ENCODE results near the gene CLEC17A.

GRCh38 chr19:14654786-14655560, 72.1 kb downstream of the CLEC17A start:
- no peak for TF ChIP-seq POLR2A (IDR thresholded peaks at IDR 0.05)
- TF ChIP-seq, protein P1, sequence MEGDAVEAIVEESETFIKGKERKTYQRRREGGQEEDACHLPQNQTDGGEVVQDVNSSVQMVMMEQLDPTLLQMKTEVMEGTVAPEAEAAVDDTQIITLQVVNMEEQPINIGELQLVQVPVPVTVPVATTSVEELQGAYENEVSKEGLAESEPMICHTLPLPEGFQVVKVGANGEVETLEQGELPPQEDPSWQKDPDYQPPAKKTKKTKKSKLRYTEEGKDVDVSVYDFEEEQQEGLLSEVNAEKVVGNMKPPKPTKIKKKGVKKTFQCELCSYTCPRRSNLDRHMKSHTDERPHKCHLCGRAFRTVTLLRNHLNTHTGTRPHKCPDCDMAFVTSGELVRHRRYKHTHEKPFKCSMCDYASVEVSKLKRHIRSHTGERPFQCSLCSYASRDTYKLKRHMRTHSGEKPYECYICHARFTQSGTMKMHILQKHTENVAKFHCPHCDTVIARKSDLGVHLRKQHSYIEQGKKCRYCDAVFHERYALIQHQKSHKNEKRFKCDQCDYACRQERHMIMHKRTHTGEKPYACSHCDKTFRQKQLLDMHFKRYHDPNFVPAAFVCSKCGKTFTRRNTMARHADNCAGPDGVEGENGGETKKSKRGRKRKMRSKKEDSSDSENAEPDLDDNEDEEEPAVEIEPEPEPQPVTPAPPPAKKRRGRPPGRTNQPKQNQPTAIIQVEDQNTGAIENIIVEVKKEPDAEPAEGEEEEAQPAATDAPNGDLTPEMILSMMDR (IDR thresholded peaks at IDR 0.05) = no peak
- TF ChIP-seq POLR2AphosphoS5 (IDR thresholded peaks at IDR 0.05) = no peak
